ENCODE results near the gene TFRC. TPM values are rescaled to one million over a fixed set of nuclear protein-coding genes. Genes with fewer than 3 reads are reported as not detected.
"Not testable (repeated sequence)": the region's sequence is repeated elsewhere in the genome, so short reads cannot be mapped to it uniquely, and the experiment has no call there.

TFRC gene
- 100 to 1,000 TPM; 550 TPM for total RNA-seq

DNA sequence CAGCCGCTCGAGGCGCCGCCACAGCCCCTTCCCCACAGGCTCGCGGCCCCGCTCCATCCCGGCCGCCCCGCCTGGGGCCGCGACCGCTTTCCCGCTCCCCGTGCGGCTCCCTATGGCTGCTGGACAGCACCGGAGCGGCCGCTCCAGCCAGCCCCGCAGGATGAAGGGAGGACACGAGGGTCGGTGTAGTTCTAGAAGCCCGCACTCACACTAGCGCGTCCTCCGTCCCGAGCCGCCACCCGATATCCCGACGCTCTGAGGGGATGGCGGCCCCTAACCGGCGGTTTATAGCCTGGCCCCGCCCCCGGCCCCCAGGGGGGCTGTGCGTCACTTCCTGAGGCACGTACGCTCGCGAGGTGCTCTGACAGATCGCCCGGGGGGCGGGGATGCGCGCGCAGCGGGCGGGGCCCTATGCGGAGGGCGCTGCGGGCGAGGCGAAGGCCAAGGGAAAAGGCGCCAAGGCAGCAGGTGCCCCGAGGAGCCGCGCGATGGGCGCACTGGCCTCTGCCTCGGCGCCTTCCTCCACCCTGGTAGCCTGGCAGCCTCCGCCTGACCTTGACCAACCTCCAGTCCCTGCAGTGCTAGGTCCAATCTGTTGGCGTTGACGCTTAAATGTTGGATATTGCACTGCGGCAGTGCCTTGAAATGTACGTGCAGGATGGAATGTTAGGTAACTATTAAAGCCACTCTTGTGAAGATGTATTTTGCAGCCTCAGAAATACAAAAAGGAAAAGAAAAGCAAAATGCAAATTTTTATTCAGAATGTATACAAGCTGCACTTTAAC is at the start of gene TFRC:
TFRC (minus strand) TSS at position 257 of the 785 bp plus-strand sequence. CDS start 4,991 bp downstream, outside the sequence.
- Mint-ChIP-seq H3K9me3 (no peaks in the 10 kb centered on the region), H3K27me3 (no peaks in the 10 kb centered on the region), H3K27ac (peak within 1 kb of the TSS; percentile 97), H3K36me3 (peaks cover 33% of the 10 kb centered on the region), H3K4me3 (peak within 1 kb of the TSS; percentile 93), H3K4me1 (peaks cover 34% of the 10 kb centered on the region)
- peak; percentile 97 for DNase-seq

DNA sequence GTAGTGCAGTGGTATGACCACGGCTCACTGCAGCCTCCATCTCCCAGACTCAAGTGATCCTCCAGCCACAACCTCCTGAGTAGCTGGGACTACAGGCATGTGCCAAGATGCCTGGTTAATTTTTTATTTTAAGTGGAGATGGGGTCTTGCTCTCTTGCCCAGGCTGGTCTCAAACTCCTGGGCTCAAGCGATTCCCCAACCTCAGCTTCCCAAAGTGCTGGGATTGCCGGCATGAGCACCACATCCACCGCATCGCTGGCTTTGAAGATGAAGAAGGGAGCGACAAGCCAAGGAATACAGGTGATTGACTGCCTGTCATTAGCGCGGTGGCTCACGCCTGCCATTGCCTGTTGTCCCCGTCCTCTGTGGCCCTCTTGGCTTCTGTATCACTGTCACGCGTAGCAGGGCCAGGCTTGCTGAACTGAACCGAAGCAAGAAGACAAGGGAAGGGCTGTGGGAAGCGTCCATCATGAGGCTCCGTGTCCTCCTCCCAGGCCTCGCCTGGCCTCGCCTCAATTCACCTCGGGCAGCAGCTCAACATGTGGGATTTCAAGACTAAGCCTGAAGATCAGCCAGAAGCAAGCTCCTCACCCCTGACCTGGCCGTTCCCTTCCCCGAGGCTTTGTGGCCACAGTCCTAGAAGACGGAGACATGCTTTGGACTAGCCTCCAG is 46.4 kb upstream of the TFRC start:
- no peaks in the 10 kb centered on the region for H3K9me3 Mint-ChIP-seq
- no peaks in the 10 kb centered on the region for H3K36me3 Mint-ChIP-seq
- peaks cover 12% of the 10 kb centered on the region for H3K4me1 Mint-ChIP-seq
- DNase-seq: no peak
- H3K27ac Mint-ChIP-seq: no peak overlapping the region
- peaks cover 3% of the 10 kb centered on the region for H3K27me3 Mint-ChIP-seq
- no peak overlapping the region for H3K4me3 Mint-ChIP-seq

DNA sequence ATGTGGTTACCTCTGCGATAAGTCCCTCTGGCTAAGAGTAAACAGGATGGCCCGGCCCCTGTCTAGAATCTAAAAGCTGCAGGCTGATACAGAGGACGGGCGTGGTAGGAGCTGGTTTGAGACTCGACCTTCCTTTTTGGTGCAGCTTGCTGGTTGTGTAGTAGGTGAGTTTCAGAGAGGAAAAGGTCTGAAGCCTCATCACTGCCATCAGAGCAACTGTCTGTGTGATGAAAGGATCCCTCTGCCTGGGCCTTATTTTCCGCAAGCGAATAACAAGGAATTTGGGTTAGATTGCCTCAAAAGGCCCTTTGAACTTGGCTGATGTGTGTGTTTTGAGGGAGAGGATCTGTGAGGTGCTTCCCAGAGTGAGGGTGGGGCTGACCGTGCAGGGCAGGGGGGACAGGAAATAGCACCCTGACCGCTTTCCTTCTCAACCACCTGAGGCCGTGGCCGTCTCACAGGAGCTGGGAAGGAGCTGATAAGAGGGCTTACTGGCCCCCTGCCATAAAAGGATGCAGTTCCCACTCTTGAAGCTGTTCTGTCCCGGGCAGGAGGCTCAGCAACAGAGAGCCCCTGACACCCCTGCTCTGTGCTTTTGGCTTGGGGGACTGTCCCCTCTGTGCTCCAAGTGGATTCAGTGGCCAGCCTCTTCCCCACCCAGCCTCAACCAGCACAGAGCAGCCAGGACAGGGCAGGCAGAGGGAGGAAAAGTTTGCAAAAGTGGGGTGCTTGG is 45.6 kb upstream of the TFRC start:
- DNase-seq: peak; percentile 21
- Mint-ChIP-seq H3K27me3 (peaks cover 3% of the 10 kb centered on the region), H3K4me3 (no peak overlapping the region), H3K4me1 (peaks cover 13% of the 10 kb centered on the region), H3K36me3 (no peaks in the 10 kb centered on the region), H3K27ac (peak overlapping the region; percentile 20), H3K9me3 (no peaks in the 10 kb centered on the region)

DNA sequence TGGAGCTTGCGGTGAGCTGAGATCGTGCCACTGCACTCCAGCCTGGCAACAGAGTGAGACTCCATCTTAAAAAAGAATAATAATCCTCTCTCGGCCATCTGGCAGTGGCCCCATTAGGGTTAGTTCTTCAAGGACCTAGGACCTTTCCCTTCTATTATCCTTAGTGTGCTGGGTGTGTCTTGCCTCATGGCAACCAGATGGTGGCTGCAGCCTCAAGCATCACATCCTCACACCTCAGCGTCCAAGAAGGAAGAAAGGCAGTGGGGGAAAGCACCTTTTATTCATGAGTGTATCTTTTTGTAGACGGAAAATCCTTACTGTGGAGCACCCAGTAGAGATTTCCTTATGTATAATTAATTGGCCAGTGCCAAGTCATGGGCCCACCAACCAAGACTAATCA is 42.7 kb upstream of the TFRC start:
- no peaks in the 10 kb centered on the region for H3K9me3 Mint-ChIP-seq
- no peak for DNase-seq
- no peak overlapping the region for H3K4me3 Mint-ChIP-seq
- no peak overlapping the region for H3K27ac Mint-ChIP-seq
- H3K27me3 Mint-ChIP-seq: no peaks in the 10 kb centered on the region
- no peaks in the 10 kb centered on the region for H3K36me3 Mint-ChIP-seq
- peaks cover 34% of the 10 kb centered on the region for H3K4me1 Mint-ChIP-seq

DNA sequence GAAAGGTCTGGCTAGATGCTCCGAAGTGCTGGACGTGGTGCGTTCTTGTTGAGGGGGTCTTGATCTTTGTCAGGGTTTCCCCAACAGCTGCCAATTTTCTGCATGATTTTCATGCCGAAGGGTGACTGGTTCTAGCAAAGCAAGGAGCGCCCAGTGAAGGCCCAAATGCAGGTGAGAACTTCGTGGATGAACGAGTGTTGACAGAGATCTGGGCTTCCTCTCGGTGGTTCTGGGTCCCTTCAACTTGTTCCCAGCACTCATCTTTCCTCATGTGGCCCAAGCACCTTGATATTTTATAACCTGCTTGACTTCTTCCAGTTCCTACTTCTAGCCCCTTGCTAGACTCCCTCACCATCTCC is 40.8 kb upstream of the TFRC start:
- Mint-ChIP-seq H3K27ac (no peak overlapping the region), H3K36me3 (no peaks in the 10 kb centered on the region), H3K4me3 (no peak overlapping the region), H3K9me3 (no peaks in the 10 kb centered on the region), H3K27me3 (no peaks in the 10 kb centered on the region), H3K4me1 (peaks cover 32% of the 10 kb centered on the region)
- no peak for DNase-seq

DNA sequence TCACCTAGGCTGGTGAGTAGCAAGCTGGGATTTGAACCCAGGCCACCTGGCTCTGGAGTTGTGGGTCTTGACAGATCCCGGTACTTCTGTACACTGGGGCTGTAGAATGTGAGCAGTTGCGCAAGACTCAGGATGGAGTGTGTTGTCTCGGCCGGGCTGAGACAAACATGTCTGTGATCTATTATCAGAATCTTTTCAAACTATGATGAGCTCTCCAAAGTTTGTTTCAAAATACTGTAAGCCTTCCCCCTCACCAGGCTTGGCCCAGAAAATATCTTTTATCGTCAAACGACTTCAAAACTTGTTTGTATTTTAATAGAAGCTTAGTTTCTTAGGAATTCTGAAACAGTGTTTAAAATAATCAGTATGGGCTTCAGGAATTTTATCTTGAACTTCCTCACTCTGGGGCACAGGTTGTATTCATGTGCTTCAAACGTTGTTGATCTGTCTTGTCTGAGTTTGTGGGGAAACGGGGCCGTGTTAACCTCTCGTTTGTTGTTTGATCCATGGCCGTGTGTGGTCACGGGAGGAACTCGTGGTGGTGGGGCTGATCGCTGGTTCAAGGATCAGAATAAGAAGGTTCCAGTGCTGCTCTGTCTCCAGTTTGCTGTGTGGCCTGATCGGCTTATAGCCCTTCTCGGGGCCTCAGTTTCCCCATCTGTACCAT is 40.3 kb upstream of the TFRC start:
- Mint-ChIP-seq H3K27me3 (no peaks in the 10 kb centered on the region), H3K36me3 (no peaks in the 10 kb centered on the region), H3K27ac (no peak overlapping the region), H3K9me3 (no peaks in the 10 kb centered on the region), H3K4me3 (no peak overlapping the region), H3K4me1 (peaks cover 27% of the 10 kb centered on the region)
- DNase-seq: no peak

DNA sequence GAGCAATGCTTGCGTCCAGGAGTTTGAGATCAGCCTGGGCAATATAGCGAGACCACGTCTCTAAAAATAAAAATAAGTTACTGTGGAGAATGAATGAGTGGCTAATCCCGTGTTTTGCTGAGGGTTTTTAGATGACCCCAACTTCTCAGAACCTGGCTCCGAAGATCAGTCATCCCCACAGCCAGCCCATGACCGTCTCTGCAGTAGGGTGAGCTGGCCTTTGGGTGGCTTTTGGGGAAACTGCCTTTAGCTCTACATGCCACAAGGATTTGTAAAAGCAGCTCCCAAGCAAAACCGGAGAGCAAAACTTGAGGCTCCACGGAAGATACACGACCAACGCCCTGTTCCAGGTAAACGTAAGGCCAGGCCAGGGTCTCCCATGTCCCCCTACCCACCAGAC is 39.2 kb upstream of the TFRC start:
- Mint-ChIP-seq H3K4me1 (peaks cover 22% of the 10 kb centered on the region), H3K27me3 (no peaks in the 10 kb centered on the region), H3K4me3 (no peak overlapping the region), H3K27ac (no peak overlapping the region), H3K9me3 (no peaks in the 10 kb centered on the region), H3K36me3 (no peaks in the 10 kb centered on the region)
- no peak for DNase-seq

DNA sequence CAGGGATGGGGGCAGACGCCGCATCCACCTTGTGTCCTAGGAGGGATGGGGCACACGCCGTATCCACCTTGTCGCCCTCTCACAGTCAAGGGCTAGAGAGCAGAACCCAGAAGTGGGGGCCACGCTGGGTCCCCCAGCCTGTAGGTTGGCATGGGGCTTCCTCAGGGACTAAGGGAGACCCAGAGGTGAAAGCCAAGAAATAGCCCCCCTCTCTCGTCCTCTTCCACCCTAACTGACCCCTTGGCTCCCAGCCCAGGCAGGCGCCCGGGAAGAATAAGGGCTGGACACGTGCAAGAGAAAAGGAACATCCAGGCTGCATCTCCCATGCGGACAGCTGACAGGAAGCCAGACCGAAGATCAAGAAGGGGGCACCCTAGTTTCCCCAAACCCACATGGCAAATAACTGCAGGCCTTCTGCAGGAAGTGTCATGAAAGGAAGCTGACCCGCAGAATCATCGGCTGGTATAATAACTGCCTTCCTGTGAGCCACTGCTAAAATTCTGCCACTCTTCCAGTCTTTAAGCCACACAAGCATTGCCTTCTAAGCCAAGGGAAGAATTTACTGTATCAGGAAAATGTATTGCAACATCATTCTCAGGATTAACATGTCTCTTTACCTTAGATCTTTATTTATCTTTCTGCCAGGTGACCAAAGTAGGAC is 38.5 kb upstream of the TFRC start:
- Mint-ChIP-seq H3K27ac (no peak overlapping the region), H3K27me3 (no peaks in the 10 kb centered on the region), H3K36me3 (no peaks in the 10 kb centered on the region), H3K4me3 (no peak overlapping the region), H3K4me1 (peaks cover 22% of the 10 kb centered on the region), H3K9me3 (no peaks in the 10 kb centered on the region)
- no peak for DNase-seq

DNA sequence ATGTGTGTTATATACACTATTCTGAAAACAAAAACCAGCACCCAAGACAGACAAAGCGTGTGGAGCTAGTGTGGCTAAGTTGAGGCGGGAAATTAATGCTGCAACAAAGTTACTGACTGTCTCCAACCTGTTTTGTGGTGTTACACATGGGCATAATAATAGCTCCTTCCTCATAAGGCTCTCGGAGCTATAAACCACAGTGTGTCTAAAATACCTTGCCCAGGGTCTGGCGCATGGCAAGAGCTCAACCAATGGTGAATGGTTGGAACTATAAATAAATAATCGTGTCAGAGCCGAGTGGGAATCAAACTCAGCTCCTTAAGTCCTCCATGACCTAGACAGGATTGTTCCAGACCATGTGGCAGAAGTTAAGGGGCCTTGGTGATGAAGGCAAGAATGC is 35.9 kb upstream of the TFRC start:
- H3K27ac Mint-ChIP-seq: no peak overlapping the region
- no peaks in the 10 kb centered on the region for H3K36me3 Mint-ChIP-seq
- peaks cover 24% of the 10 kb centered on the region for H3K4me1 Mint-ChIP-seq
- no peaks in the 10 kb centered on the region for H3K27me3 Mint-ChIP-seq
- H3K9me3 Mint-ChIP-seq: no peaks in the 10 kb centered on the region
- no peak overlapping the region for H3K4me3 Mint-ChIP-seq
- no peak for DNase-seq

DNA sequence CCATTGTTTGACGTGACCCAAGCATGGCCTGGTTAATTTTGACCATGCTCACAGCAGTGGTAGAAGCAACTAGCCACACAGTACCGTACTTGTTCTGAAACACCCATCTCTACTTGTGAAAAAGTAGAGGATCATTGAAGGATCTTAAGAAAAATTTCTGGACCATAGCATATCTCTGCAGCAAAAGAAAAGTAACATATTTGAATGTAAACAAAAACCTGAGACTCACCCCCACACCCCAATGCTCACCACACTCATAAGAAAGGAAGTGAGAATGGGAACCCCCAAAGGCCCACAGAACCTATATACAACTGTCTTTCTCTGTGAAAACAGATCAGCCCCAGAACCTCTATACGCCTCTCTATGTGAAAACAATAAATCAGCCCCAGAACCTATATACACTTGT is 33.8 kb upstream of the TFRC start:
- no peak for DNase-seq
- Mint-ChIP-seq H3K27ac (no peak overlapping the region), H3K27me3 (no peaks in the 10 kb centered on the region), H3K36me3 (peaks cover 3% of the 10 kb centered on the region), H3K9me3 (peaks cover 3% of the 10 kb centered on the region), H3K4me1 (peaks cover 22% of the 10 kb centered on the region), H3K4me3 (no peak overlapping the region)

DNA sequence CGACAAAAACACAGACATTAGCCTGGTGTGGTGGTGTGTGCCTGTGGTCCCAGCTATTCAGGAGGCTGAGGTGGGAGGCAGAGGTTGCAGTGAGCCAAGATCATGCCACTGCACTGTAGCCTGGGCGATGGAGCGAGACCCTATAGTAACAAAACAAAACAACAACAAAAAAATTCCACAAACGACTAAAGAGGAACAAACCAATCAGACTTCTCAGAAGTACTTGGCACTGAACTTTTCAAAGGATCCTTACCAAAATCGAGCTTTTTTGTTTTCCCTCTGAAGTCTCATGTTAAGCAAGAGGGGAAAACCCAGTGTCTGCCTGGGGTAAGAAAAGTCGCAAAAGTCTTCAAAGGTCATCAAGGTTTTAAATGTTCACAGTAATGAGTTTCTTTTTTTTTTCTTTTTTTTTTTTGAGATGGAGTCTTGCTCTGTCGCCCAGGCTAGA is 30.1 kb upstream of the TFRC start:
- no peak overlapping the region for H3K4me3 Mint-ChIP-seq
- peak; percentile 34 for DNase-seq
- H3K27ac Mint-ChIP-seq: peak overlapping the region; percentile 82
- H3K27me3 Mint-ChIP-seq: no peaks in the 10 kb centered on the region
- peaks cover 3% of the 10 kb centered on the region for H3K9me3 Mint-ChIP-seq
- H3K4me1 Mint-ChIP-seq: peaks cover 17% of the 10 kb centered on the region
- peaks cover 3% of the 10 kb centered on the region for H3K36me3 Mint-ChIP-seq

DNA sequence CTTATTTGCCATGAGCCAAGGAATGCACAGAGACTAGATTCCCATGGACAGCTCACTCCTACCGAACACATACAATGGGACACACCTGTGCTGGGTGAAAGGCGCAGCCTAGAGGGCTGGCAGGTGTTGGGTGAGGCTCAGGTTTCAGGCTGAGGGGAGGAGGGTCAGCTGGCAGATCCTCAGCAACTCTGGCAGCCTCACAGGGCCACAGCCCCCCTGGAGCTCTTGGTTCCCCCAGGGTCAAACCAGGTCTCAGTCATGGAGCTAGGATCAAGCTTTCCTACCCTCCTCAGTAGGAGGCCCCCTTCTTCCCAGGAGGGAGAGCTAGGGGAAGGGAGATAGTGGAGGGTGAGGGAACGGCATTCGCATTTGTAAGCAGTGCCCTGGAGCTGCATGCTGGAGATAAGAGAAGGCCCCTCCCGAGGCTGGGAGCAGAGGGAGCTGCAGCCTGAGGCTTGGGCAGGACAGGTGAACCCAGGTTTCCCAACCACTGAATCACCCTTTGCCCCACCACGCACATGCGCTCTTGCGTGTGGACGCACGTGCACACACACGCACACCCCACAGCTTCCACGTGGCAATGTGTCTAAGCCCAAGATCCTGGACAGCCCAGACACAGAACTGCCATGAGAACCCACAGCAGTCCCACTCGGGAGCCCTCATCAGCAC is 26.3 kb upstream of the TFRC start:
- Mint-ChIP-seq H3K27ac (no peak overlapping the region), H3K9me3 (peaks cover 3% of the 10 kb centered on the region), H3K4me1 (peaks cover 17% of the 10 kb centered on the region), H3K4me3 (no peak overlapping the region), H3K36me3 (peaks cover 3% of the 10 kb centered on the region), H3K27me3 (no peaks in the 10 kb centered on the region)
- DNase-seq: no peak

DNA sequence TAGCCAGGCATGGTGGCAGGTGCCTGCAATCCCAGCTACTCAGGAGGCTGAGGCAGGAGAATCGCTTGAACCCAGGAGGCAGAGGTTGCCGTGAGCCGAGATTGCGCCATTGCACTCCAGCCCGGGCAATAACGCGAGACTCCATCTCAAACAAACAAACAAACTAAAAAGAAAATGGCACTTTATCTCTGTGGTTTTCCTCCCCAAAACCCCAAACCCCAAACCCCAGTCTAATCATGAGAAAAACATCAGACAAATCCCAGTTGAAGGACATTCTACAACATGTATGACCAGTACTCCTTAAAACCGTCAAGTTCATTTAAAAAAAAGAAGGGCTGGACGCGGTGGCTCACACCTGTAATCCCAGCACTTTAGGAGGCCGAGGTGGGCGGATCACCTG is 22.8 kb upstream of the TFRC start:
- not testable (repeated sequence) for DNase-seq, H3K27me3 Mint-ChIP-seq, H3K36me3 Mint-ChIP-seq, H3K27ac Mint-ChIP-seq, H3K4me1 Mint-ChIP-seq, H3K9me3 Mint-ChIP-seq, H3K4me3 Mint-ChIP-seq

DNA sequence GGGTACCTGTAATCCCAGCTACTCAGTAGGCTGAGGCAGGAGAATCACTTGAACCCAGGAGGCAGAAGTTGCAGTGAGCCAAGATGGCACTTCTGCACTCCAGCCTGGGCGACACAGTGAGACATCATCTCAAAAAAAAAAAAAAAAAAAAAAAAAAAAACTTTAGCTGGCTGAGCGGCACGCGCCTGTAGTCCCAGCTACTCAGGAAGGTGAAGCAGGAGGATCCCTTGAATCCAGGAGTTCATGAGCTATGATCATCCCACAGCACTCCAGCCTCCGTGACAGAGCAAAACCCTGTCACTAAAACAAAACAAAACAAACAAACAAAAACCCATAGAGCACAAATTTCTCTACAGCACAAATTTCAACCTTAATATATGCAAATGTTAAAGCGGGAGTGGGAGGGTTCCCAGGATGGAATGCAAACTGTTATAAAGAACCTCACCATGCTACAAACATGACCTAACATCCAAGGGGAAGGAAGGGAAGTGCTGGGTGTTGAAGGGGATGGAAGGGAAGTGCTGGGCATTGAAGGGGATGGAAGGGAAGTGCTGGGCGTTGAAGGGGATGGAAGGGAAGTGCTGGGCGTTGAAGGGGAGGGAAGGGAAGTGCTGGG is 16.6 kb upstream of the TFRC start:
- peak overlapping the region; percentile 38 for H3K27ac Mint-ChIP-seq
- peaks cover 19% of the 10 kb centered on the region for H3K4me1 Mint-ChIP-seq
- not testable (repeated sequence) for H3K4me3 Mint-ChIP-seq, DNase-seq, H3K36me3 Mint-ChIP-seq, H3K27me3 Mint-ChIP-seq, H3K9me3 Mint-ChIP-seq

Data from activated naive CD8-positive, alpha-beta T cell treated with anti-CD3 and anti-CD28 coated beads for 36 hours (primary cell).